Epithelial cell of esophagus (primary cell): ENCODE results near the gene ZNF350.

Experiments
- DNase-seq: peaks from one replicate; pipeline ENCODE4 v3.0.0; 2010; ENCODE audit warnings: low read depth
- H3K4me3 ChIP-seq: 2 replicates; pipeline ENCODE4 v1.5.1; 2011; ENCODE audit warnings: mild to moderate bottlenecking, low read length, control low read depth
- CTCF ChIP-seq: IDR thresholded peaks from 2 replicates; pipeline ENCODE4 v1.5.1; 2011; ENCODE audit warnings: low read depth, mild to moderate bottlenecking, low read length, control low read depth, inconsistent platforms; ENCODE audit not compliant: insufficient read depth; ENCODE audit errors: missing control alignments

The ZNF350 gene

GRCh38 chr19:51931921-51932320, 54.7 kb downstream of the ZNF350 start:
- H3K4me3 ChIP-seq: no peak overlapping the region
- DNase-seq: no peak
- TF ChIP-seq CTCF: no peak

- peak overlapping the region; percentile 89 for H3K4me3 ChIP-seq
- no peak for TF ChIP-seq CTCF
- DNase-seq: no peak
These were observed 58.8 kb downstream of the ZNF350 start for GRCh38 chr19:51927859-51928258.

DNA sequence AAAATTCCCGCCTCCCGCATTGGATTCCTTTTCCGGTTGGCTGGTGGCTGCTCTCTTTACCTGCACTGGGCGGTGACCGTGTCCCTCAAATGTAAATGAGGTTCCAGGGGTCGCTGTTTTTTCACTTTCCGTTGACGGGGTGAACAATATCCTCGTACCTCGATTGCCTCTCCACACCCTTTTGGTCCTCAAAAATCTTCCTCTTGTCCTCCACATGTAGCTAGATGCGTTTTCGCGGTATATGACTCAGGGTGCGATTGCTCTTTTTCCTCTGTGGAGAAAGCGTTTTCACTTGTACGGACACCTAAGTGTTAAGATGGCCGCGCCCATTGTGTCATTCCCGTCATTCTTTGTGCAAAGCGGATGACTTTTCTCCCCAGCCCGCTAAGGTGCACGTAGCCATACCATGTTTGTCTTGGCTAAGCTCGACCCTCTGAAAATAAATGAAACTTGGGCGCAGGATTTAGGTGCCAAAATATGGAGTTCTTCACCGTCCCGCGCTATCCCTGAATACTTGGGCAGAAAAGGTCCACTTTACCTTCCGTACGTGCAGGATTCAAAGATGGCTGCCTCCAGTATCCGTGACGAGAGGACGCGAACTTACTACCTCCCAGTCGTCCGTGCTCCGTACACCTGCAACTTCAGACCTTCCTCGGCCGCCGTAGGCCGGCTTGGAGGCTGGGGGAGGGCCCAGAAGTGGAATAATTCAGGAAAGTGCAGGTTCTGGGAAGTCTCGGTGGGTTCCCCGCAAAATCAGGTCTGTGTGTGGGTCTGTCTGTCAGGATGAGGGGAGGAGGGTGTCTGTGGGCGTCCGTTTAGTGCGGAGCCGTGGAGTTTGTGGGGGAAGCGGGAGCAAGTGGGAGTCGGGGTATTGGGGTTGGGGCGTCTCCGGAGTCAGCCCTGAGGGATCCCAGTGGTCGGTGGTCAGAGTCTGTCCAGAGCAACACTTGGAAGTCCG, 59.6 kb downstream of the ZNF350 start, which contains the start of gene ZNF613:
TSS of gene ZNF613 (plus strand) at position 689 of the 958 bp plus-strand sequence. CDS start 8,749 bp downstream, outside the sequence.
- peak within 1 kb of the TSS; percentile 89 for H3K4me3 ChIP-seq
- TF ChIP-seq CTCF: peak; percentile 30
- peak; percentile 97 for DNase-seq

- no peak for TF ChIP-seq CTCF
- no peak for DNase-seq
- H3K4me3 ChIP-seq: peak overlapping the region; percentile 89
These were observed 60.2 kb downstream of the ZNF350 start for GRCh38 chr19:51926426-51926783.

- no peak for DNase-seq
- TF ChIP-seq CTCF: no peak
- no peak overlapping the region for H3K4me3 ChIP-seq
These were observed 64.7 kb downstream of the ZNF350 start for GRCh38 chr19:51921949-51922348.

DNA sequence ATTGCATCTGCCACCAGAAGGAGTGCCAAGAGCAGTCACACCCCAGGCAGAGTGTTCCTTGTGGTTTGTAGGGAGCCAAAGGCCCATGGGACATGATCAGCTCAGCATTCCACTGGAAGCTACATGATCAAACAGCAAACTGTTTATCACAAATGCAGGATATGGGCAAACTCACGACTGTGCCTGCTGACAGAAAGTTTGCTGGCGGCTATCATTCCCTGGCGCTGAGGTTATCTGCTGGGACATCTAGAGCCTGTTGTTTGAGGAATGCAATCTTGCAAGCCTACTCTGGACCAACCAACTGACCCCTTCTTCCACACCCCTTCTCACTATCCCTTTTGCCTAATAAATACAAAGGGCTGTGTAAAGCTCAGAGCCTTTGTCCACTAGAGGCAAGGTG, 67.0 kb downstream of the ZNF350 start:
- no peak for TF ChIP-seq CTCF
- no peak for DNase-seq
- no peak overlapping the region for H3K4me3 ChIP-seq
